ENCODE data around the gene AKAP13. TPM values are rescaled to one million over a fixed set of nuclear protein-coding genes. Genes with fewer than 3 reads are reported as not detected.

AKAP13 gene
- total and polyA plus RNA-seq, 2 of the 13 experiments (the other 11 are each of a cell fraction or from before 2014, with no cell fraction given): 6.7 to 27.1 TPM

GRCh38 chr15:85708402-85708941, 328.1 kb downstream of the AKAP13 start (continued):
- TF ChIP-seq HMGXB4 (CRISPR knock-in tag; IDR thresholded peaks at IDR 0.05; ENCODE audit: borderline replicate concordance in 1 of 2, low read depth in 1 of 2) (no peak), ZMYM3 (CRISPR knock-in tag; IDR thresholded peaks at IDR 0.05) (no peak), RARA (CRISPR knock-in tag; IDR thresholded peaks at IDR 0.05) (peak; percentile 79), CEBPG (CRISPR knock-in tag; IDR thresholded peaks at IDR 0.05) (0 out of 2 replicates have a peak, but pooled peaks have one; percentile 6), ZSCAN9 (CRISPR knock-in tag; IDR thresholded peaks at IDR 0.05; ENCODE audit: borderline replicate concordance) (peak; percentile 82; the same call in 1 of the 2 replicates), PLSCR1 (CRISPR knock-in tag; IDR thresholded peaks at IDR 0.05; ENCODE audit: borderline replicate concordance) (no peak), EHMT2 (IDR thresholded peaks at IDR 0.05; ENCODE audit: borderline replicate concordance, low read depth, low read length) (no peak), SRSF4 (IDR thresholded peaks at IDR 0.05; ENCODE audit: low read depth, low read length, poor library complexity, severe bottlenecking) (no peak), RBM22 (optimal IDR thresholded peaks at IDR 0.05; ENCODE audit: low read length) (no peak), ZNF407 (CRISPR knock-in tag; IDR thresholded peaks at IDR 0.05; ENCODE audit: not compliant biosample characterization) (no peak), CCAR2 (optimal IDR thresholded peaks at IDR 0.05; ENCODE audit: low read depth, low read length) (no peak), JUNB (CRISPR knock-in tag; IDR thresholded peaks at IDR 0.05; ENCODE audit: borderline replicate concordance) (no peak), NCOR1 (IDR thresholded peaks at IDR 0.05; ENCODE audit: borderline replicate concordance, low read length) (no peak; the same call in 1 of the 2 replicates), ZNF678 (CRISPR knock-in tag; IDR thresholded peaks at IDR 0.05) (no peak), TARDBP (CRISPR knock-in tag; IDR thresholded peaks at IDR 0.05) (no peak), ATF7 (IDR thresholded peaks at IDR 0.05) (no peak), ATF7 (CRISPR knock-in tag; IDR thresholded peaks at IDR 0.05) (no peak)
